SK-N-MC (cell line): ENCODE data around the gene PEX1.

Experiments
- DNase-seq: peaks from one replicate; pipeline ENCODE4 v3.0.0-alpha.2; 2011; ENCODE audit warnings: low read depth, low spot score
- H3K27ac ChIP-seq: fragments of 200-600 bp; sonication (generic); 2 replicates; pipeline ENCODE4 v1.5.1; 2016; ENCODE audit warnings: mixed run types
- H3K36me3 ChIP-seq: fragments of 200-600 bp; sonication (generic); 2 replicates; pipeline ENCODE4 v1.6.1; 2017; ENCODE audit warnings: antibody characterized with exemption, low read length, mixed read lengths; ENCODE audit not compliant: insufficient read depth
- H3K4me3 ChIP-seq: fragments of 200-600 bp; sonication (generic); 2 replicates; pipeline ENCODE4 v1.5.1; 2016
- H3K9ac ChIP-seq: fragments of 200-600 bp; sonication (generic); 2 replicates; pipeline ENCODE4 v1.8.0; 2017; ENCODE audit warnings: mixed run types, mixed read lengths; ENCODE audit not compliant: insufficient read length
- H3K9me3 ChIP-seq: fragments of 200-600 bp; sonication (generic); 2 replicates; pipeline ENCODE4 v1.6.1; 2017; ENCODE audit warnings: low read depth, mild to moderate bottlenecking, antibody characterized with exemption, low read length, moderate library complexity, mixed read lengths
- EZH2 ChIP-seq: fragments of 200-600 bp; sonication (generic); IDR thresholded peaks from one replicate; pipeline ENCODE4 v1.6.1; 2017; ENCODE audit warnings: antibody characterized with exemption
- FOXP2 ChIP-seq: optimal IDR thresholded peaks from 2 replicates; pipeline ENCODE3; 2011; ENCODE audit warnings: mild to moderate bottlenecking, moderate library complexity; ENCODE audit not compliant: insufficient read depth; ENCODE audit errors: extremely low read length, control extremely low read depth
- POLR2AphosphoS5 ChIP-seq: IDR thresholded peaks from 2 replicates; pipeline ENCODE4 v1.6.1; 2012; ENCODE audit warnings: mild to moderate bottlenecking, low read depth, low read length, borderline replicate concordance

Gene PEX1

GRCh38 chr7:92520024-92520423 is 8.3 kb downstream of the PEX1 start:
- TF ChIP-seq EZH2 = no peak
- TF ChIP-seq POLR2AphosphoS5 = no peak
- no peaks in the 10 kb centered on the region for H3K9me3 ChIP-seq
- no peak for DNase-seq
- H3K36me3 ChIP-seq = peaks cover 6% of the 10 kb centered on the region; the same call in 1 of the 2 replicates
- H3K27ac ChIP-seq = no peak overlapping the region
- no peak overlapping the region for H3K4me3 ChIP-seq
- H3K9ac ChIP-seq = no peak overlapping the region

- TF ChIP-seq POLR2AphosphoS5 (no peak), FOXP2 (no peak), EZH2 (no peak)
- no peak overlapping the region for H3K27ac ChIP-seq
- H3K4me3 ChIP-seq = no peak overlapping the region
- no peak for DNase-seq
- no peaks in the 10 kb centered on the region for H3K9me3 ChIP-seq
- H3K36me3 ChIP-seq = peaks cover 12% of the 10 kb centered on the region
- H3K9ac ChIP-seq = no peak overlapping the region
These were observed 10.7 kb downstream of the PEX1 start for GRCh38 chr7:92517631-92518030.

- peaks cover 12% of the 10 kb centered on the region for H3K36me3 ChIP-seq
These were observed 15.0 kb downstream of the PEX1 start for GRCh38 chr7:92513167-92513902.

GRCh38 chr7:92508946-92509345 is 19.4 kb downstream of the PEX1 start:
- no peak overlapping the region for H3K4me3 ChIP-seq
- no peak overlapping the region for H3K9ac ChIP-seq
- DNase-seq = no peak
- TF ChIP-seq EZH2 (no peak), POLR2AphosphoS5 (no peak), FOXP2 (no peak)
- H3K27ac ChIP-seq = no peak overlapping the region
- H3K9me3 ChIP-seq = no peaks in the 10 kb centered on the region
- peaks cover 12% of the 10 kb centered on the region for H3K36me3 ChIP-seq

More at GRCh38 chr7:92513167-92513902, 15.0 kb downstream of the PEX1 start:
- Histone ChIP-seq H3K9me3 (no peaks in the 10 kb centered on the region), H3K4me3 (no peak overlapping the region), H3K27ac (no peak overlapping the region), H3K9ac (no peak overlapping the region)
- TF ChIP-seq POLR2AphosphoS5 (no peak), FOXP2 (no peak), EZH2 (no peak)
- DNase-seq = no peak

- no peak for DNase-seq
- H3K9me3 ChIP-seq = no peaks in the 10 kb centered on the region
These were observed 22.0 kb downstream of the PEX1 start for GRCh38 chr7:92506363-92506762.

DNA sequence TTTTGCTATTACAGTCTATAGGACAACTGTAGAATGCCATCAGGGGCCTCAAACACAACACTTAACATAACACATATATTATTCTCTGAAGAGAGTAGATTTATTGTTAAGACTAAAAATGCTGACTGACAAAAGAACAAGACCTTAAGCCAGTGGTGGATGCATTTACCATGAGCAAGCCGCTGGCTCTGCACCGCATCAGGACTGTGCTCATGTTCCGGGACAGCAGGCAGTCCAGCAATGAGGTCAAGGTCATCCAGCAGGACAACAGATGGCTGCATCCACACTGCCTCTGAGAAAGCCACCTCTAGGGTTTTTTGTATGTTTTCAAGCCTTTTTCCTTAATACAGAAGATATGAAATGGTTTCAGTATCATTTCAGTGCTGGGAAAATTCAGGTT is 23.8 kb downstream of the PEX1 start:
- Histone ChIP-seq H3K9ac (no peak overlapping the region), H3K36me3 (peaks cover 7% of the 10 kb centered on the region), H3K9me3 (no peaks in the 10 kb centered on the region), H3K27ac (no peak overlapping the region), H3K4me3 (no peak overlapping the region)
- DNase-seq = no peak
- TF ChIP-seq POLR2AphosphoS5 (no peak), EZH2 (no peak), FOXP2 (no peak)

More at GRCh38 chr7:92506363-92506762, 22.0 kb downstream of the PEX1 start:
- no peak for TF ChIP-seq FOXP2
- no peak for TF ChIP-seq POLR2AphosphoS5
- no peak for TF ChIP-seq EZH2
- H3K4me3 ChIP-seq = no peak overlapping the region
- no peak overlapping the region for H3K27ac ChIP-seq
- H3K36me3 ChIP-seq = peaks cover 6% of the 10 kb centered on the region
- H3K9ac ChIP-seq = no peak overlapping the region

DNA sequence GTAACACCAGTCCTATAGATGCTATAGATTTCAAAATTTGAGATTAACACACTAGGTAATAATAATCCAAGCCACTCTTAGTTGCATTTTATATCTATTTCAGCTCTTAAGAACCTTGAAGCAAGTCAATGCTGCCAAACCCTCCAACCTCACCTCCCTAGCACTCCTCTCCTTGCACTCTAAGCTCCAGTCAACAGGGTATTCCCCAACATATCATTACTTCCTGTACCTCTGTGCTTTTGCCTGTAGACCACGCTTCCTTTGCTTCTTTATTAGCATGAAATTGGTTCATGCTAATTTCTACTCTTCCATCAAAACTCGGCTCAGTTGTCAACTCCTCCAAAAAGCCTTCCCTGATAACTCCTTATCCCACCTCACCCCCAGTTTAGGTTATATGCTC is 24.6 kb downstream of the PEX1 start:
- DNase-seq = no peak
- Histone ChIP-seq H3K27ac (no peak overlapping the region), H3K9me3 (no peaks in the 10 kb centered on the region), H3K36me3 (peaks cover 15% of the 10 kb centered on the region), H3K4me3 (no peak overlapping the region), H3K9ac (no peak overlapping the region)
- TF ChIP-seq POLR2AphosphoS5 (no peak), FOXP2 (no peak), EZH2 (no peak)

- peaks cover 12% of the 10 kb centered on the region for H3K36me3 ChIP-seq
- no peak for DNase-seq
- no peak overlapping the region for H3K9ac ChIP-seq
- H3K9me3 ChIP-seq = no peaks in the 10 kb centered on the region
- no peak for TF ChIP-seq EZH2
- TF ChIP-seq FOXP2 = no peak
- TF ChIP-seq POLR2AphosphoS5 = no peak
- H3K4me3 ChIP-seq = no peak overlapping the region
- H3K27ac ChIP-seq = no peak overlapping the region
These were observed 29.8 kb downstream of the PEX1 start for GRCh38 chr7:92498557-92498956.

DNA sequence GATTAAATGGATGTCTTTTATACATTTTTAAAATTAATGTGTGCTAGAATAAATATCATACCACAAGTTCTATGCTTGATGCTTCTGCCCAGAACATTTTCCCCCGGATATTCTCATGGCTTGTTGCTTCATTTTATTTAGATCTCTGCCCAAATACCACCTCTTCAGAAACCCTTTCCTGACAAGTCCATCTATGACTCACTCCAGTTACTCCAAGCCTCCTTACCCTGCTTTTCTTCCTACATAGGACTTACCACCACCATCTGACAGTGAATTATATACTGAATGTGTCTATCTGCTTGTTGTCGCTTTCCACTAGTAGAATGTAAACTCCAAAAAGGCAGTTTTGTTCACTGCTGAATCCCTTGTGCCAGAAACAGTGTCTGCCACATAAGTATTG is 31.4 kb downstream of the PEX1 start:
- no peaks in the 10 kb centered on the region for H3K9me3 ChIP-seq
- no peak for DNase-seq

More for the DNA sequence above, 31.4 kb downstream of the PEX1 start:
- H3K27ac ChIP-seq = no peak overlapping the region
- no peak overlapping the region for H3K4me3 ChIP-seq
- no peak overlapping the region for H3K9ac ChIP-seq
- TF ChIP-seq POLR2AphosphoS5 = no peak
- TF ChIP-seq EZH2 = no peak
- TF ChIP-seq FOXP2 = no peak
- peaks cover 19% of the 10 kb centered on the region for H3K36me3 ChIP-seq
